ENCODE results near the gene DAGLA.
A peak's percentile ranks its signal among the peaks of the same experiment; 100 is the strongest.

DAGLA gene

DNA sequence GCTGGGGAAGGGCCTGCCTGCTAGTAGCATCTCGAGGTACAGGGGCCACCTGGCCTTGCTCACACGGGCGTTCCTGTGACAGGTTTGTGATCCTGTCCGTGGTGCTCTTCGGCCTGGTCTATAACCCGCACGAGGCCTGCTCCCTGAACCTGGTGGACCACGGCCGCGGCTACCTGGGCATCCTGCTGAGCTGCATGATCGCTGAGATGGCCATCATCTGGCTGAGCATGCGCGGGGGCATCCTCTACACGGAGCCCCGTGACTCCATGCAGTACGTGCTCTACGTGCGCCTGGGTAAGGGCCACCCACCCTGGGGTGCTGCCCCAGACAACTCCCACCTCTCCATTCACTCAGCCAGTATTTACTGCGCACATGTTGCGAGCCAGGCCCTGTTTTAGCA is 40.4 kb downstream of the DAGLA start:
- Histone ChIP-seq H3K27me3 (no peaks in the 10 kb centered on the region), H3K9ac (no peak overlapping the region), H4K20me1 (peaks cover 0 to 30% (median 0%) of the 10 kb centered on the region in 11 experiments; a peak in 4 of 22 replicates), H3K9me3 (replicated peaks in 1 of 11) (no peaks in the 10 kb centered on the region), H3K27ac (no peak overlapping the region), H3K4me3 (no peak overlapping the region), H3K4me2 (no peak overlapping the region), H3K4me1 (peaks cover 41 to 58% (median 49%) of the 10 kb centered on the region in 10 experiments), H3K36me3 (peaks cover 0 to 36% (median 0%) of the 10 kb centered on the region in 11 experiments; a peak in 4 of 22 replicates)
- no peak for TF ChIP-seq Cebpa-rat (IDR thresholded peaks at IDR 0.05)

DNA sequence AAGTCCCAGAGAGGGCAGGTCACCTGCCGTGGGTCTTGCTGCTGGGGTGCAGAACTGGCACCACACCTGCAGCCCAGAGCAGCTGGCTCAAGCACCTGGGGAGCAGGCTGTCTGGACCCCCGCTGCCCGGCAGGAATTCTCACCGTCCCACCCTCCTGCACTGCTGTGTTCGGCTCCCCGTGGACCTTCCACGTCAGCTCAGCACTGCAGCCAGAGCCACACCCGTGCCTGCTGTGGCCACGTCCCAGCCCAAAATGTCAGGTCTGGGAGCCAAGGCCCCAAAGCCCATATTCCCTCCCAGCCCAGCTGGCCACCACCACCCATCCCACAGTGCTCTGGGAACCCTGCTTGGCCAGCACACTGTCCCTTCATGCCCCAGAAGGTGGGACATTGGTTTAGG is 44.2 kb downstream of the DAGLA start:
- Histone ChIP-seq H3K27ac (no peak overlapping the region), H3K9me3 (replicated peaks in 1 of 11) (no peaks in the 10 kb centered on the region), H3K4me3 (no peak overlapping the region), H3K36me3 (peaks cover 0 to 72% (median 0%) of the 10 kb centered on the region in 11 experiments; a peak in 4 of 22 replicates), H4K20me1 (peaks cover 0 to 23% (median 0%) of the 10 kb centered on the region in 11 experiments; a peak in 3 of 22 replicates), H3K4me2 (no peak overlapping the region), H3K27me3 (0 out of 22 replicates have a peak, but pooled peaks cover 0 to 3% (median 0%) of the 10 kb centered on the region in 11 experiments), H3K9ac (no peak overlapping the region), H3K4me1 (peaks cover 10 to 50% (median 27%) of the 10 kb centered on the region in 10 experiments)
- TF ChIP-seq Cebpa-rat (IDR thresholded peaks at IDR 0.05), result no peak

DNA sequence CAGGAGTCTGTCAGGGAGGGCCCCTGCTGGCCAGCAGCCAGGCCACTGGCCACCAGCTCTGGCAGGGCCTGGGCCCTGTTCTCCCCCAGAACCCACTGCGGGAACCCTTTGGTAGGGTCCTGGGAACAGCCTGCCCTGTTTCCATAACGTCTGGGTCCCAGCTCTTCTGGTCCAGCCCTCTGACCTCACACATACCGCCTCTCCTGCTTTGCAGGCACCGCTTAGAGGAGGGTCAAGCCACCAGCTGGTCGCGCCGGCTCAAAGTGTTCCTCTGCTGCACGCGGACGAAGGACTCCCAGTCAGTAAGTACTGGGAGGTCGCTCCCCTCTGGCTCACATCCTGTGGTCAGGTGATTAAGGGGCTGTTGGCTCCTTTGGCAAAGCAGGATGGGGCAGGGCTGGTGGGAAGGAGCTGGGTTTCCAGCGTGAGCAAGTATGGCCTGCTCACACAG is 45.6 kb downstream of the DAGLA start:
- peaks cover 0 to 69% (median 0%) of the 10 kb centered on the region in 11 experiments; a peak in 4 of 22 replicates for H3K36me3 ChIP-seq
- no peak overlapping the region for H3K4me2 ChIP-seq
- H3K4me1 ChIP-seq, result peaks cover 7 to 45% (median 24%) of the 10 kb centered on the region in 10 experiments; a peak in 18 of 20 replicates
- H3K27ac ChIP-seq, result no peak overlapping the region
- no peaks in the 10 kb centered on the region for H3K9me3 ChIP-seq (replicated peaks in 1 of 11)
- 0 out of 22 replicates have a peak, but pooled peaks cover 0 to 3% (median 0%) of the 10 kb centered on the region in 11 experiments for H3K27me3 ChIP-seq
- H4K20me1 ChIP-seq, result peaks cover 0 to 18% (median 0%) of the 10 kb centered on the region in 11 experiments; a peak in 3 of 22 replicates
- no peak overlapping the region for H3K4me3 ChIP-seq
- H3K9ac ChIP-seq, result 0 out of 22 replicates have a peak overlapping the region, but pooled peaks of 1 of the 11 experiments have one; percentile 19
- no peak for TF ChIP-seq Cebpa-rat (IDR thresholded peaks at IDR 0.05)

DNA sequence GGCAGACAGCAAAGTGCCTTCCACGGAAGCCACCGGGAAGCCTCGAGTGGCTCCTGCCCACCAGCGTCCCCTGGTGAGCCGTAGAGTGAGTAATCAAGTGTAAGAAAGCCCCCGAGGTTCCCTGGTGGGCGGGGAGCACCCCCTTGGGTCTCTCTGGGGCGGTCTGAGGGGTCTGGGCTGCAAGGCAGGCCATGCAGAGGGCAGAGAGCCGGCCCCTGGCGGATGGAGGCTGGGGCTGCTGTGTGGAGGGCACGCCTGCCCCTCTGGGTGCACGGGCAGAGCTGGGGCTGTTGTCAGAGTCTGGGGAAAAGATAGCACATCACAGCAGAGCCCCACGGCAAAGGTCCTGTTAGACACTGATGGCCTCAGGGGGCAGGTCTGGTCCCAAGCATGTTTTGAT is 46.6 kb downstream of the DAGLA start:
- Histone ChIP-seq H3K9me3 (replicated peaks in 1 of 11) (no peaks in the 10 kb centered on the region), H3K27ac (no peak overlapping the region), H3K4me2 (no peak overlapping the region; a peak in 1 of 22 replicates), H3K4me3 (no peak overlapping the region), H3K4me1 (peaks cover 7 to 40% (median 19%) of the 10 kb centered on the region in 10 experiments; a peak in 18 of 20 replicates), H3K27me3 (0 out of 22 replicates have a peak, but pooled peaks cover 0 to 3% (median 0%) of the 10 kb centered on the region in 11 experiments), H3K36me3 (peaks cover 0 to 75% (median 0%) of the 10 kb centered on the region in 11 experiments; a peak in 4 of 22 replicates), H3K9ac (peak overlapping the region in 1 of 11 experiments; percentile 9; a peak in 1 of 22 replicates), H4K20me1 (peaks cover 0 to 18% (median 0%) of the 10 kb centered on the region in 11 experiments; a peak in 2 of 22 replicates)
- TF ChIP-seq Cebpa-rat (IDR thresholded peaks at IDR 0.05), result no peak

DNA sequence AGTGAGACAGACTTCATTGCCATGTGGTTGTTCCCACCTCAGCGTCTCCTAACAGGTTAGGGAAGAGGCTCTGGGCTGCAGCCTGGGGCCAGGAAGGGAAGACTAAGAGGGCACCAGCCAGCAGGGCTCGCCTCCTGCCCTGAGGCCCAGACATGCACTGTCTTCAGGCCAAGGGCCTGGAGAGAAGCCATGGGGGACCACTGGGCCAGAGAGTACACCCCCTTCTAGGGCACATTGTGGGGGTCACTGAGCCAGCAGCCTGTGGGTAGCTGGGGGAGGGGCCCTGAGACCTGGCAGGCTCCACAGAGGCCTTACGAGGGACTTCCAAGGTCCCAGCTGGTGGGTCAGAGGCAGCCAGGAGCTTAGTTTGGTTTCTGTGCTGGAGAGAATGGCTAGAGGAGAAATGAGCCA is 47.2 kb downstream of the DAGLA start:
- Histone ChIP-seq H4K20me1 (peaks cover 0 to 18% (median 0%) of the 10 kb centered on the region in 11 experiments; a peak in 2 of 22 replicates), H3K36me3 (peaks cover 0 to 75% (median 0%) of the 10 kb centered on the region in 11 experiments; a peak in 4 of 22 replicates), H3K9ac (peak overlapping the region in 2 of 11 experiments; percentile 9 to 55; a peak in 1 of 22 replicates), H3K27ac (no peak overlapping the region), H3K4me1 (peaks cover 7 to 36% (median 18%) of the 10 kb centered on the region in 10 experiments; a peak in 18 of 20 replicates), H3K27me3 (0 out of 22 replicates have a peak, but pooled peaks cover 0 to 3% (median 0%) of the 10 kb centered on the region in 11 experiments), H3K4me3 (no peak overlapping the region), H3K9me3 (replicated peaks in 1 of 11) (no peaks in the 10 kb centered on the region), H3K4me2 (peak overlapping the region in 4 of 11 experiments; percentile 47 to 77 (median 57); a peak in 4 of 22 replicates)
- no peak for TF ChIP-seq Cebpa-rat (IDR thresholded peaks at IDR 0.05)

DNA sequence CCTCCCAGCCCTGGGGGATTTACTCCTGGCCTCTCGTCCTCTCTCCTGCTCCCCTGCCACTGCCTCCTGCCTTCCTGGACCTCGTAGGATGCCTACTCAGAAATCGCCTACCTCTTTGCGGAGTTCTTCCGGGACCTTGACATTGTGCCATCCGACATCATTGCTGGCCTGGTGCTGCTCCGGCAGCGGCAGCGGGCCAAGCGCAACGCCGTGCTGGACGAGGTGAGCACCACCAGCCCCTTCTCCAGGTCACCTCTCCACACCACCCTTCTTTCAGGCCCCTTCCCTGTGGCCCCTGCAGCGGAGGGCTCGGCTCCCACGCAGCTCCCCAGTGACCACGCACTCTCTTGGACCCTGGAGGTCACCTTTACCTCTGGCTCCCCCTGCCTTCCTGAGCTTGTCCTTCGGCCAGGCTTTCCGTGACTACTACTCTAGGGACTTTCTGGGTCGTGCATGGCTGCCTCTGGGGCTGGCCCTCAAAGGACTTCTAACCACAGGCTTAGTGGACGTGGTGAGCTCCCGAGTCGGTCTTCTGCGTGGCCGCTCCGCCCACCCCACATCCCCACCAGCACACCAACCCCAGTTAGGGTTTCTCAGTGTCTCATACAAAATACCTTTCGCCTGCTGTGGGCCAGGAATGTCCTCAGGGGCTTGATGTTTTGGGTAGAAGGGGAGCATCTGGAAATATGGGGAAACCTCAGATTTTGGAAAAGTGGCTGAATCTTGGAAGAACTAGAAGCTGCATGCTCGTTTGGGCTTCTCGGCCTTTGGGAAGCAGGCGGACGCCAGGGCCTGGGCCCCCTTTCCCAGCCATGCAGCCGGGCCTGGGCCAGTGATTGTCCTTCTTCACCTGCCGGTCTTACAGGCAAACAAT is 48.1 kb downstream of the DAGLA start:
- no peak overlapping the region for H3K4me3 ChIP-seq
- H3K27ac ChIP-seq, result no peak overlapping the region
- TF ChIP-seq Cebpa-rat (IDR thresholded peaks at IDR 0.05), result no peak
- no peaks in the 10 kb centered on the region for H3K9me3 ChIP-seq (replicated peaks in 1 of 11)
- peak overlapping the region in 8 of 11 experiments; percentile 10 to 77 (median 51); a peak in 14 of 22 replicates for H3K4me2 ChIP-seq
- H3K4me1 ChIP-seq, result peaks cover 7 to 44% (median 25%) of the 10 kb centered on the region in 10 experiments; a peak in 18 of 20 replicates
- 0 out of 22 replicates have a peak, but pooled peaks cover 0 to 3% (median 0%) of the 10 kb centered on the region in 11 experiments for H3K27me3 ChIP-seq
- H4K20me1 ChIP-seq, result peaks cover 0 to 18% (median 0%) of the 10 kb centered on the region in 11 experiments; a peak in 2 of 22 replicates
- peaks cover 0 to 69% (median 0%) of the 10 kb centered on the region in 11 experiments; a peak in 4 of 22 replicates for H3K36me3 ChIP-seq
- peak overlapping the region in 3 of 11 experiments; percentile 2 to 55 (median 14); a peak in 4 of 22 replicates for H3K9ac ChIP-seq

DNA sequence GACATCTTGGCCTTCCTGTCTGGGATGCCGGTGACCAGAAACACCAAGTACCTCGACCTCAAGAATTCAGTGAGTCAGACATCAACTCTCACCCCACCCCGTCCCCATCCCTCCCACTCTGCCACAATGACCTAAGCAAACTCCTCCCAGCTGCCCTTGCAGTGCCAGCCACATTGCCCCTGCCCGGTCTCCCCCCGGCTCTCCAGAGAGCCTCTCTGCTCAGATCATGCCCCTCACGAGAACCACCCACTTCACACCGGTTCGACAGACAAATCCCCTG is 48.7 kb downstream of the DAGLA start:
- Histone ChIP-seq H3K4me3 (no peak overlapping the region), H3K9me3 (replicated peaks in 1 of 11) (no peaks in the 10 kb centered on the region), H3K4me2 (peak overlapping the region in 8 of 11 experiments; percentile 10 to 77 (median 51); a peak in 11 of 22 replicates), H3K9ac (peak overlapping the region in 4 of 11 experiments; percentile 7 to 55 (median 22); a peak in 4 of 22 replicates), H3K4me1 (peaks cover 7 to 44% (median 27%) of the 10 kb centered on the region in 10 experiments; a peak in 18 of 20 replicates), H4K20me1 (peaks cover 0 to 18% (median 0%) of the 10 kb centered on the region in 11 experiments; a peak in 2 of 22 replicates), H3K27ac (0 out of 22 replicates have a peak overlapping the region, but pooled peaks of 1 of the 11 experiments have one; percentile 32), H3K36me3 (peaks cover 0 to 64% (median 0%) of the 10 kb centered on the region in 11 experiments; a peak in 4 of 22 replicates), H3K27me3 (0 out of 22 replicates have a peak, but pooled peaks cover 0 to 3% (median 0%) of the 10 kb centered on the region in 11 experiments)
- no peak for TF ChIP-seq Cebpa-rat (IDR thresholded peaks at IDR 0.05)

DNA sequence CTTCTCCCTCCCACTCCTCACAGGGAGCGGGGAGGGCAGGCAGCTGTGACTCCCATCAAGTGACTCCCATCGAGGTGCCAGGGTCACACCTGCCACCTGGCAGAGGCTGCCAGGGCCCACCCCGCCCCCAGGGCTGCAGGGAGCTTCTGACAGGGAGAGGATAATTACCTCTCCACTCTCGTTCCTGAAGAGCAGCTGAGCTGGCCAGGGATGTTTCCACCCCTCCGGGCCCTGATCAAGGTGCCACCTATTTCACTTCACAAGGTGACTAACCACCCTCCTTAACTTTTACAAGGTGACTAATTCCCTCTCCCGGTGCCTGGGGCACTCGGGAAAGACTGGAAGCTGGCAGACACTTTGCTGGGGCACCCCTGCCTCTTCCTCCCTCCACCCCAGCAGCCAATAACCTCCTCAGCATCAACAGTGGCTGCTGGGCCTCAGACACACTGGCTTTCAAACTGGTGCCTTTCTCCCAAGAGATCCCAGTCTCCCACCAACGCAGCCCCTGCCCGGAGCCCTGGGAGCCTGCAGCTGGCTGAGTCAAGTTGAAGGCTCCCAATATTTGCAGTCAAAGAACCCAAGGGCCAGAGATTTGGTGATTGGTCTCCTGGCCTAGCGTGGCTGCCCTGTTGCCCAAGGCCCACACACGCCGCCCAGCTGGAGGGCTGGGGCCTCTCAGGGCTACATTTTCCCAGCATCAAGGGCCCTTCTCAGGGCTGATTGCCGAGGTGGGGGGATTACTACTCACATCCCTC is 50.2 kb downstream of the DAGLA start:
- Histone ChIP-seq H3K4me3 (no peak overlapping the region), H3K27me3 (0 out of 22 replicates have a peak, but pooled peaks cover 0 to 3% (median 0%) of the 10 kb centered on the region in 11 experiments), H3K36me3 (peaks cover 0 to 58% (median 0%) of the 10 kb centered on the region in 11 experiments; a peak in 4 of 22 replicates), H3K4me1 (peaks cover 7 to 44% (median 27%) of the 10 kb centered on the region in 10 experiments; a peak in 18 of 20 replicates), H3K27ac (no peak overlapping the region), H3K4me2 (no peak overlapping the region), H3K9ac (peak overlapping the region in 4 of 11 experiments; percentile 5 to 25 (median 11); a peak in 1 of 22 replicates), H3K9me3 (replicated peaks in 1 of 11) (no peaks in the 10 kb centered on the region), H4K20me1 (peaks cover 0 to 17% (median 0%) of the 10 kb centered on the region in 11 experiments; a peak in 2 of 22 replicates)
- no peak for TF ChIP-seq Cebpa-rat (IDR thresholded peaks at IDR 0.05)

Measured in BLaER1 treated with 17β-estradiol and CSF1 and Interleukin-3, amounts not matched to agents 10 nM and 100 nM (cell line).